ENCODE results near the gene NFE2L1.
A peak's percentile ranks its signal among the peaks of the same experiment; 100 is the strongest.

The NFE2L1 gene

GRCh38 chr17:48046296-48046695 lies 1.9 kb upstream of the NFE2L1 start:
- no peak for DNase-seq (ENCODE audit: low read depth in 2 of 3, low spot score in 1 of 3)

GRCh38 chr17:48047113-48047740 lies 932 bp upstream of the NFE2L1 start:
- DNase-seq (ENCODE audit: low read depth in 2 of 3, low spot score in 1 of 3) = no peak

- peak in 1 of 3 donors; percentile 59 for DNase-seq (ENCODE audit: low read depth in 2 of 3, low spot score in 1 of 3)
These were observed 396 bp downstream of the NFE2L1 start for GRCh38 chr17:48048384-48049126.

- no peak for DNase-seq (ENCODE audit: low read depth in 2 of 3, low spot score in 1 of 3)
These were observed 3.1 kb downstream of the NFE2L1 start for GRCh38 chr17:48051283-48051682.

- DNase-seq (ENCODE audit: low read depth in 2 of 3, low spot score in 1 of 3) = no peak
These were observed 3.7 kb downstream of the NFE2L1 start for GRCh38 chr17:48051706-48052486.

GRCh38 chr17:48052956-48053757 lies 5.0 kb downstream of the NFE2L1 start:
- DNase-seq (ENCODE audit: low read depth in 2 of 3, low spot score in 1 of 3) = no peak

- DNase-seq (ENCODE audit: low read depth in 2 of 3, low spot score in 1 of 3) = no peak
These were observed 5.6 kb downstream of the NFE2L1 start for GRCh38 chr17:48053758-48054237.

GRCh38 chr17:48054238-48055185 lies 6.4 kb downstream of the NFE2L1 start:
- no peak for DNase-seq (ENCODE audit: low read depth in 2 of 3, low spot score in 1 of 3)

- DNase-seq (ENCODE audit: low read depth in 2 of 3, low spot score in 1 of 3) = peak; percentile 39 to 46 (median 46)
These were observed 7.5 kb downstream of the NFE2L1 start for GRCh38 chr17:48055531-48056245.

- DNase-seq (ENCODE audit: low read depth in 2 of 3, low spot score in 1 of 3) = no peak
These were observed 8.1 kb downstream of the NFE2L1 start for GRCh38 chr17:48056246-48056745.

GRCh38 chr17:48056879-48057278 lies 8.7 kb downstream of the NFE2L1 start:
- DNase-seq (ENCODE audit: low read depth in 2 of 3, low spot score in 1 of 3) = no peak

GRCh38 chr17:48057626-48058025 lies 9.5 kb downstream of the NFE2L1 start:
- DNase-seq (ENCODE audit: low read depth in 2 of 3, low spot score in 1 of 3) = no peak

GRCh38 chr17:48058393-48059124 lies 10.4 kb downstream of the NFE2L1 start:
- no peak for DNase-seq (ENCODE audit: low read depth in 2 of 3, low spot score in 1 of 3)

GRCh38 chr17:48059125-48059668 lies 11.0 kb downstream of the NFE2L1 start:
- no peak for DNase-seq (ENCODE audit: low read depth in 2 of 3, low spot score in 1 of 3)

- no peak for DNase-seq (ENCODE audit: low read depth in 2 of 3, low spot score in 1 of 3)
These were observed 12.1 kb downstream of the NFE2L1 start for GRCh38 chr17:48060249-48060648.

- DNase-seq (ENCODE audit: low read depth in 2 of 3, low spot score in 1 of 3) = no peak
These were observed 14.1 kb downstream of the NFE2L1 start for GRCh38 chr17:48062273-48062672.

- no peak for DNase-seq (ENCODE audit: low read depth in 2 of 3, low spot score in 1 of 3)
These were observed 16.5 kb downstream of the NFE2L1 start for GRCh38 chr17:48064638-48065037.

- no peak for DNase-seq (ENCODE audit: low read depth in 2 of 3, low spot score in 1 of 3)
These were observed 18.0 kb downstream of the NFE2L1 start for GRCh38 chr17:48066192-48066591.
